Upper lobe of left lung (tissue), 4 donors: ENCODE measurements around the gene FAM3D.

Experiments used
- CTCF ChIP-seq, 6 experiments: fragments of 450-650 bp in 4 of 6; fragments of 200-600 bp in 2 of 6; sonication (generic) in 2 of 6; IDR thresholded peaks; one replicate each; pipeline ENCODE4 v1.5.1; 2016 to 2019; ENCODE audit warnings: antibody characterized with exemption in 6 of 6
- EP300 ChIP-seq, 4 donors: sonication (generic); formaldehyde crosslinking; IDR thresholded peaks; one replicate each; pipeline ENCODE4 v1.5.1; 2017; ENCODE audit warnings: antibody characterized with exemption in 4 of 4, control low read depth in 2 of 4
- POLR2A ChIP-seq, 4 donors: fragments of 450-650 bp; IDR thresholded peaks; one replicate each; pipeline ENCODE4 v1.5.1; 2016 to 2017; ENCODE audit warnings: antibody characterized with exemption in 4 of 4, mild to moderate bottlenecking in 2 of 4
- POLR2AphosphoS5 ChIP-seq, 2 donors: sonication (generic); formaldehyde crosslinking; IDR thresholded peaks; one replicate each; pipeline ENCODE4 v1.5.1; 2017; ENCODE audit warnings: antibody characterized with exemption in 2 of 2

- TF ChIP-seq CTCF (IDR thresholded peaks at IDR 0.05) (no peak), POLR2AphosphoS5 (IDR thresholded peaks at IDR 0.05) (no peak), EP300 (IDR thresholded peaks at IDR 0.05) (peak in 1 of 4 donors; percentile 18), POLR2A (IDR thresholded peaks at IDR 0.05) (no peak)
Observed at GRCh38 chr3:58584690-58585004, 81.9 kb downstream of the FAM3D start.
